ENCODE data around the gene PRICKLE1.

Gene PRICKLE1

GRCh38 chr12:42588524-42589464 is 752 bp downstream of the PRICKLE1 start:
- no peak for DNase-seq

GRCh38 chr12:42587601-42588523 is 1.7 kb downstream of the PRICKLE1 start:
- DNase-seq: no peak

GRCh38 chr12:42586268-42586667 is 3.3 kb downstream of the PRICKLE1 start:
- no peak for DNase-seq

GRCh38 chr12:42585841-42586216 is 3.7 kb downstream of the PRICKLE1 start:
- no peak for DNase-seq

GRCh38 chr12:42585154-42585840 is 4.2 kb downstream of the PRICKLE1 start:
- DNase-seq: no peak

GRCh38 chr12:42584651-42585111 is 4.9 kb downstream of the PRICKLE1 start:
- DNase-seq: no peak

GRCh38 chr12:42583016-42583415 is 6.5 kb downstream of the PRICKLE1 start:
- DNase-seq: no peak

GRCh38 chr12:42582498-42582897 is 7.0 kb downstream of the PRICKLE1 start:
- DNase-seq: no peak

- DNase-seq: no peak
These were observed 7.5 kb downstream of the PRICKLE1 start for GRCh38 chr12:42582050-42582449.

- DNase-seq: no peak
These were observed 13.2 kb downstream of the PRICKLE1 start for GRCh38 chr12:42576374-42576773.

- DNase-seq: no peak
These were observed 13.8 kb downstream of the PRICKLE1 start for GRCh38 chr12:42575717-42576116.

- DNase-seq: no peak
These were observed 14.7 kb downstream of the PRICKLE1 start for GRCh38 chr12:42574851-42575266.

- no peak for DNase-seq
These were observed 18.1 kb downstream of the PRICKLE1 start for GRCh38 chr12:42571327-42572009.

GRCh38 chr12:42570076-42570475 is 19.5 kb downstream of the PRICKLE1 start:
- DNase-seq: no peak

- DNase-seq: no peak
These were observed 20.3 kb downstream of the PRICKLE1 start for GRCh38 chr12:42568952-42569915.

- no peak for DNase-seq
These were observed 23.9 kb downstream of the PRICKLE1 start for GRCh38 chr12:42565633-42566032.

GRCh38 chr12:42564996-42565395 is 24.6 kb downstream of the PRICKLE1 start:
- DNase-seq: no peak

- DNase-seq: no peak
These were observed 25.0 kb downstream of the PRICKLE1 start for GRCh38 chr12:42564556-42564955.

- DNase-seq: no peak
These were observed 28.6 kb downstream of the PRICKLE1 start for GRCh38 chr12:42560977-42561376.

- DNase-seq: no peak
These were observed 31.9 kb downstream of the PRICKLE1 start for GRCh38 chr12:42557586-42558172.

GRCh38 chr12:42556917-42557316 is 32.6 kb downstream of the PRICKLE1 start:
- DNase-seq: no peak

All from activated effector memory CD4-positive, alpha-beta T cell treated with Interleukin-2 at 50 U/mL for 16 hours (primary cell).